HG02840 (cell line): Measurements from ENCODE around the gene CLCN2.
A peak's percentile ranks its signal among the peaks of the same experiment; 100 is the strongest.
"Not testable (repeated sequence)": the region's sequence is repeated elsewhere in the genome, so short reads cannot be mapped to it uniquely, and the experiment has no call there.

Source experiments
- ATAC-seq: cut with Tn5 transposase; IDR thresholded peaks from one replicate; pipeline ENCODE4 v1.9.1; 2021; ENCODE audit warnings: mild to moderate bottlenecking, moderate library complexity, moderate number of reproducible peaks; ENCODE audit not compliant: unreplicated experiment, low FRiP score

CLCN2 gene

GRCh38 chr3:184348057-184348382 is 13.4 kb downstream of the CLCN2 start:
- no peak for ATAC-seq

DNA sequence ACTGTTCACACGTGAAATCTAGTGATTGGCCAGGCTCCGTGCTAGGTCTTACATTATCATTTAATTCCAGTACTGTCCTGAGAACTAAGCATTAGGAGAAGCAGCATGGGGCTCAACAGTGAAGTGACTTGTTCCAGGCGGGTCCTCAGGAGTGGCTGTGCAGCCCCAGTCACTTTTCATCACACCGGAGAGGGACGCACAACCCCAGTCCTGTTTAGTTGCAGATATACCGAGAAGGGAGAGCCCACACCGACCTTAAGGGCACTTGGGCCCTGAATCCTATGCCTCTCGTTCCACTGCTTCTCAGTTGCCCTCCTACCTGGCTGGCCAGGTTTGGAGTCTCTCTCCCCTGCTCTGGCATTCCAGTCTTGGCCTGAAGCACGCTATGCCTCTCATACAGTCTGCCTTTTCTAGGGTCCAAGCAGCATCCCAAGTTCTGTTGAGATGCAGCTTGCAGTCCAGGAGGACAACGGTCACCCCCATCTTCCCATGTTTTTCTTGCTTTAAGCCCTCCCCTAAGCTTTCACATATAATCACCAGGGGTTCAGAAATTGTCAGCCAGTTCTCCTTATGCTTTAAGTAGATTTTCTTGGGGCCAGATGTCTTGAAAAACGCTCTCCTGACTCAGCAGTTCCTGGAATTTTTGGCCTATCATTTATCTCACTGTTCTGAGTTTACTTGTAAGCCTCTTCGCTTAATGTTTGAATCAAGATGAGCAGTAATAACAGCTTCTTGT is 13.9 kb downstream of the CLCN2 start:
- ATAC-seq: no peak

- no peak for ATAC-seq
Observed at GRCh38 chr3:184346480-184347190, 14.8 kb downstream of the CLCN2 start.

DNA sequence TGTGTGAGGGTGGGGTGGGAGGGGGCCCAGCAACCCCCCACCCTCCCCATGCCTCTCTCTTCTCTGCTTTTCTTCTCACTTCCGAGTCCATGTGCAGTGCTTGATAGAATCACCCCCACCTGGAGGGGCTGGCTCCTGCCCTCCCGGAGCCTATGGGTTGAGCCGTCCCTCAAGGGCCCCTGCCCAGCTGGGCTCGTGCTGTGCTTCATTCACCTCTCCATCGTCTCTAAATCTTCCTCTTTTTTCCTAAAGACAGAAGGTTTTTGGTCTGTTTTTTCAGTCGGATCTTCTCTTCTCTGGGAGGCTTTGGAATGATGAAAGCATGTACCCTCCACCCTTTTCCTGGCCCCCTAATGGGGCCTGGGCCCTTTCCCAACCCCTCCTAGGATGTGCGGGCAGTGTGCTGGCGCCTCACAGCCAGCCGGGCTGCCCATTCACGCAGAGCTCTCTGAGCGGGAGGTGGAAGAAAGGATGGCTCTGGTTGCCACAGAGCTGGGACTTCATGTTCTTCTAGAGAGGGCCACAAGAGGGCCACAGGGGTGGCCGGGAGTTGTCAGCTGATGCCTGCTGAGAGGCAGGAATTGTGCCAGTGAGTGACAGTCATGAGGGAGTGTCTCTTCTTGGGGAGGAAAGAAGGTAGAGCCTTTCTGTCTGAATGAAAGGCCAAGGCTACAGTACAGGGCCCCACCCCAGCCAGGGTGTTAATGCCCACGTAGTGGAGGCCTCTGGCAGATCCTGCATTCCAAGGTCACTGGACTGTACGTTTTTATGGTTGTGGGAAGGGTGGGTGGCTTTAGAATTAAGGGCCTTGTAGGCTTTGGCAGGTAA is 15.9 kb downstream of the CLCN2 start:
- ATAC-seq: no peak

DNA sequence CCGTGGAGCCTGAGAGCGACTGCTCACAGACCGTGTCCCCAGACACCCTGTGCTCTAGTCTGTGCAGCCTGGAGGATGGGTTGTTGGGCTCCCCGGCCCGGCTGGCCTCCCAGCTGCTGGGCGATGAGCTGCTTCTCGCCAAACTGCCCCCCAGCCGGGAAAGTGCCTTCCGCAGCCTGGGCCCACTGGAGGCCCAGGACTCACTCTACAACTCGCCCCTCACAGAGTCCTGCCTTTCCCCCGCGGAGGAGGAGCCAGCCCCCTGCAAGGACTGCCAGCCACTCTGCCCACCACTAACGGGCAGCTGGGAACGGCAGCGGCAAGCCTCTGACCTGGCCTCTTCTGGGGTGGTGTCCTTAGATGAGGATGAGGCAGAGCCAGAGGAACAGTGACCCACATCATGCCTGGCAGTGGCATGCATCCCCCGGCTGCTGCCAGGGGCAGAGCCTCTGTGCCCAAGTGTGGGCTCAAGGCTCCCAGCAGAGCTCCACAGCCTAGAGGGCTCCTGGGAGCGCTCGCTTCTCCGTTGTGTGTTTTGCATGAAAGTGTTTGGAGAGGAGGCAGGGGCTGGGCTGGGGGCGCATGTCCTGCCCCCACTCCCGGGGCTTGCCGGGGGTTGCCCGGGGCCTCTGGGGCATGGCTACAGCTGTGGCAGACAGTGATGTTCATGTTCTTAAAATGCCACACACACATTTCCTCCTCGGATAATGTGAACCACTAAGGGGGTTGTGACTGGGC is 16.7 kb downstream of the CLCN2 start:
- ATAC-seq: no peak

DNA sequence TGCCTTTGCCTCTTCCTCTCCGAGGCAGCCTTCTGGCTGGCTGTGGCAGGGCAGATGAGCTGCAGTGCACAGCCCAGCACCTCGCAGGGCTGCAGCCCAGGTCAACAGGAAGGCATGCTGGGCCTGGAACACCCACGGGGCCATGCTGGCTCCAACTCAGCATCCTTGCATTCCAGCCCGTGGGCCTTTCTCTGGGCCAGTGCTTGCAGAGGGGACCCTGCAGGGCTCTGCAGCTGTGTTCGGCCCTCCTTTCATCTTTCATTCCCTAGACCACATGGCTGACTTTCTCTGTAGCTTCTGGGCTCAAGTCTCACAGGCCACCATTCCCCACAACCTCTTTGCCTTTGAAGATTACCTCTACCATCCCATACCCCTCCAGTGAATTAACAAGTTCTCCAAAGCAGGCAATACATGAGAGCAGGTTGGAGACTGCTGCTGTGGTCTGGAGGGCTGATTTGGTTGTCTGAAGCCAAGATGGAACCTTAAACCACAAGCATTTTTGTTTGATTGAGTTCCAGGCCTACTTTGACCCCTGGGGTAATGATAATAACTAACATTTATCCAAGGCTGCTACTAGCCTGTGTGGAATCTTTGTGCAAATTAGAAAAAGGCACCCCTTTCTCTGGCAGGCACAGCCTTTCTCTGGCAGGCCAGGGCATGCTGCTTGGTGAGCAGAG is 18.1 kb downstream of the CLCN2 start:
- ATAC-seq: no peak

GRCh38 chr3:184341925-184342324 is 19.5 kb downstream of the CLCN2 start:
- ATAC-seq: no peak

DNA sequence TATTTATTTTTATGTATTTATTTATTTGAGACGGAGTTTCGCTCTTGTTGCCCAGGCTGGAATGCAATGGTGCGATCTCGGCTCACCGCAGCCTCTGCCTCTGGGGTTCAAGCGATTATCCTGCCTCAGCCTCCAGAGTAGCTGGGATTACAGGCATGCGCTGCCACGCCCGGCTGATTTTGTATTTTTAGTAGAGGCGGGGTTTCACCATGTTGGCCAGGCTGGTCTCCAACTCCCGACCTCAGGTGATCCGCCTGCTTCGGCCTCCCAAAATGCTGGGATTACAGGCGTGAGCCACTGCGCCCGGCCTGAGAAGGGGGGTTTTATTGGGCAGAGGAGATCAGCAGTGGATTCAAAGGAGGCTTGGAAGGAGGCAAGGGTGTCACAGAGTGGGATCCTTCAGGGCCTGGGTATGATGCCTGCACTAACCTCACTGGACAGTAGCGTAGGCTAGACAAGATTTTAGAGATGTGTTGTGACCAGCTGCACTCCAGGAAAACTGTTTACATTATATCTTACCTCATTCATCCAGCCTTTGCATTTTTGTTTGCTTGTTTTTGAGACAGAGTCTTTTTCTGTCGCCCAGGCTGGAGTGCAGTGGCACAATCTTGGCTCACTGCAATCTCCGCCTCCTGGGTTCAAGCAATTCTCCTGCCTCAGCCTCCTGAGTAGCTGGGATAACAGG is 21.8 kb downstream of the CLCN2 start:
- ATAC-seq: not testable (repeated sequence)

- no peak for ATAC-seq
Observed at GRCh38 chr3:184339001-184339400, 22.4 kb downstream of the CLCN2 start.

- ATAC-seq: no peak
Observed at GRCh38 chr3:184338511-184338945, 22.9 kb downstream of the CLCN2 start.

DNA sequence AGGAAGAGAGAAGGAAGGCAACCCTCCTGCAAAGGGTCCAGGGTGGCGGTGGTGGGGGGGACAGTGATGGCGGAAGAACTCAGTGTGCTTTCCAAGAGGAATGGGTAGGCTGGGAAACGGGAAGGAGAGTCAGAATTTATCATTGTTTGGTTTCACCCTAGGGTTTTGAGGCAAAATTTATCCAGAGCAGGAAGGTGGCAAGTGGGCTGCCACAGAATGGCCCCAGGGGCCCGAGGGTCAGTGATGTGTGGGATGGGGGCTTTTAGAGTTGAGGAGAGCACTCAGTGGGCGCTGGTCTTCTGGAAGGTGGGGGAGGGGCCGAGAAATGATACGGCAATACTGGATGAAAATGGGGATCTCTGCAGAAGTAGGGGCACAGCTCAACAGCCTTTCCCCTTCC is 23.4 kb downstream of the CLCN2 start:
- no peak for ATAC-seq

- no peak for ATAC-seq
Observed at GRCh38 chr3:184337399-184337714, 24.0 kb downstream of the CLCN2 start, which contains the start of gene FAM131A. Gene FAM131A (plus strand): TSS chr3:184337600. CDS start chr3:184337631, 31 bp downstream.

DNA sequence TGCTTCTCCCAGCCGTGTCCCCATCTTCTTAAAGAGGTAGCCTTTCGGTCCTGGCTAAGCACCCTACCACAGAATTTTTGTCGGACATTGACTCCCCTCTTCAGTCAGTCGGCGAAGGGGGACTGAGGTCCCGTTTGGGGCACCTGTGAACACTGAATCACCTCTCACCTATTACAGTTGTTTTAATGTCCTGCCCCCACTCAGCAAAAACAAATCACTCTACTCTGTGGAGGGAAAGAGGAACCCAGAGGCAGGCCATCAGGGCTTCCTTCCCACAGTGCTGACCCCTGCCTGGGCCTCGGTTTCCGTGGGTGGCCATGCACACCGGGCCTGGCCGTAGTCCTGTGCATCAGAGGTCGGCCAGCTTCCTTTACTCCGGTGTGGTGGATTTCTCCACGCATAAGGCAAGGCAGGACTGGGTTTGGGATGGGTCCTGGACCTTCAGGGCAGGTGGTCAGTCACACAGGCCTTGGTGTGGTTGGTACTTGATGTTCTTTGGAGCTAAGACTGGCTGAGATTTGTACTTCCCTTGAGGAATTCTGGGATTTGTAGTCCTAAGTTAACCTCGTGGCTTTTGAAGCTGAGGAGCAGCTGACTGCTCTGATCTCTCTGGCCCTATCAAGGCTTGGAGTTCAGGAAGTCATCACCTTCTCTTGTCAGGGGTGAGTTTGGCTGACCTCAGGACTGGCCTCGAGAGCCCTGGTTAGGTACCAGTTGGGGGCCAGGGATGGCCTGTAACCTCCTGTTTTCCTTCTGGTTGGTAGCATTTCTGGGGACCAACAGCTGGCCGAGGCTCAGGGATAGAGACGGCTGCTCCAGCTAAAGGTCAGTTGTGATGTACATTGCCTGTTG is 24.6 kb downstream of the CLCN2 start:
- ATAC-seq: no peak

DNA sequence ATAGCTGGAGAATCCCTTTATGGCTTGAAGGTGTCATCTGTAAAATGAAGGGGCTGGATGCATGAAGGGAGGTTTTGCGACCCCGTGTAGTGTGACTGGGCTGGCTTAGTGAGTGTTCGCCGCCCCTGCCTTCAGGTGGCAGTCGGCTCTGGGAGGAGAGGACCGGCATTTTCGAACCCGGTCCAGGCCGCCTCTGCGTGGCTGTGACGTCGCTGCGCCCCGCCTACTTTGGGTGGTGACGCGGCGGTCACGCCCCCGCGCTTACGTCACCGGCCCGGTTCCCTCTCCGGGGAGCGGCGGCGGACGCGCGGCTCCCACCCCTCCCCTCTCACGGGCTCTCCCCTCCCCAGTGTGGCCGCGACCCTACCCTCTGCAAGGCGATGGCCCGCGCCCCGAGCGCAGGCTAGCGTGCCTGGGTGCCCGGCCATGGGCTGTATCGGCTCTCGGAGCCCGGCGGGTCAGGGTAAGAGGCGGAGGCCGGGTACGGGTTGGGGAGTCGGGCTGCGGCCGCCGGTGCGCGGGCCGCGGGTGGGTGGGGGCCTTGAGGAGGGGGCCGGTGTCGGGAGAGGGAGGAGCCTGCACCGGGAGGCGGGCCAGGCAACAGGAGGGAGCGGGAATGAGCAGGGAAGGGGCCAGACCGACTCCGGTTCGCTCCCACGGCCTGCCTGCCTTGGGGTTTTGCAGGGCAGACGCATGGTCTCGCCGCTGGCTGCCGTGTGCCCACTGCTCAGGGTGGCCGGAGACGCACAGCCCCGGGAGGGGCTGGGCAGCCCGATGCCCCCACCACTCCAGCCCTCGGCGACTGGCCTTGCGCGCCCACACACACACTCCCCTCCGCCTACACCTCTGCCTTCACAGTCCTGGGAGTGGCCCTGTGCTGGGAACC is 25.5 kb downstream of the CLCN2 start:
- peak; percentile 61 for ATAC-seq

GRCh38 chr3:184335291-184335660 is 26.1 kb downstream of the CLCN2 start:
- peak; percentile 23 for ATAC-seq

GRCh38 chr3:184334470-184335158 is 26.8 kb downstream of the CLCN2 start:
- ATAC-seq: no peak

- no peak for ATAC-seq
Observed at GRCh38 chr3:184333700-184334099, 27.7 kb downstream of the CLCN2 start.
